GM10847 (cell line): ENCODE measurements around the gene KCTD20.

Experiments
- POLR2A ChIP-seq: IDR thresholded peaks from 2 replicates; pipeline ENCODE4 v1.6.1; 2011; ENCODE audit not compliant: insufficient read length; ENCODE audit errors: extremely low read depth

The KCTD20 gene

DNA sequence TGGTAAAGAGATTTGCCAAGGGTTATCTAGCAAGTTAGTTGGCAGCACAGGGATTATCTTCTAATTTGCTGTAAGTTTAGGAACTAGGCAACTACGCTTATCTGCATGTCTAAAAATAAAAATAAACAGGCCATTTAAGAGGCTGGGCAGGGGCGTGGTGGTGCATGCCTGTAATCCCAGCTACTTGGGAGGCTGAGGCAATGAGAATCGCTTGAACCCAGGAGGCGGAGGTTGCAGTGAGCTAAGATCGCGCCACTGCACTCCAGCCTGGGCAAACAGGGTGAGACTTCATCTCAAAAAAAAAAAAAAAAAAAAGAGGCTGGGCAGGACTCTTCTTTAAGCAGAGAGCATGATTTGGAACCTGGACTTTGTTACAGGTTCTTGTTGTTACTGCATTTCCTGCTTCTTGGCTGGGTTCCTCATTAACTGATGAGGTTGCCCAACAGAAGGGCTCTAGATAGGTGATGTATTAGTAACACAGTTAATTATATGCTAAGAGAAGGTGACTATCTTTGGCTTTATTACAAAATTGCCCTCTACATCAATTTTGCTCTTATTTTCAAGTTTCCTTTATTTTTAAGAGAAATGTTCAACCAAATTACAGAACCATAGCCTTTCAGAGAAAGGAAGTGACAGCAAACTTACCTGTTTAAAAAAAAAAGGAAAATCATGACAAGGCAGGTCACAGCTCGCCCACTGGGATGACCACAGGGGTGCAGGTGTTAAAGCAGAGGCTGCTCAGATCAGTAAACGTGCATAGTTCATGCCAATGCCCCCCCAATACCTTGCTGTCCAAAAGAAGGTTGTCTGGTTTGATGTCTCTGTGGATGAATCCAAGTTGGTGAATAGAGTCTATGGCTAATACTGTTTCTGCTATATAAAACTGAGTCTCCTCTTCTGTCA, 72.0 kb downstream of the KCTD20 start:
- no peak for TF ChIP-seq POLR2A

DNA sequence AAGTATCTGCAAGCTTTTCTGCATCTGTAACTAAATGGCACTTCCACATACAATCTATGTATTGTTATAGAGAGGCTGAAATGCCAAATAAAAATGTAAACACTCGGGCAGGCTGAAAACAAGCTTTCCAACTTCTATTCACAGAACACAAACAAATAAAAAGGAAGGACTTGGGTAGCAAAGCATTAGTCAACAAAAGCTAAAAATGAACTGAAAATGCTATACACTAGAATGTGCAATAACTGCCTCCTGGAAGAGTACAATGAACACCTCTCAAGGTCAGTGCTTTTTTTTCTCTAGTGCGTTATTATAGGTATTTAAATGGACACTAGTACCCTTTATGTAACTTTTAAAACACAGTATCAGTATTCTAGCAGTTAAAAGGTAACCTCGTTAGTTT, 73.0 kb downstream of the KCTD20 start:
- TF ChIP-seq POLR2A: no peak

DNA sequence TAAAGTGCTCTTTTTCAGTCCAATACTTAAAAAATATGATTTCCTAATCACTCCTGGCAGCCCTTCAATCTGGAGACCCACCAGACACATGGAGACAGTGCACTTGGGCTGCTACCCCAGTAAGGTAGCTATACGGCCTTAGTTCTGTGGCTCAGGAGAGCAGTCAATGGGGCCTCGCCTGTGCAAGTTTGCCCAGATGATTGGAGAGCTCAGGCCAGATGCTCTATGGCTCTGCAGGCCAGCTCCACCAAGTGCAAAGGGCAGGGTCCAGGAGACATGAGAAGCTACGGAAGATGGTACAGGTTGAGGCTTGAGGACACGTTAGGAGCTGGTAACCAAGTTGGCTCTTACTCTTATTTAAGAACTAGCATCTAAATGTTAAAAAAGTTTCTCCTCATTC, 73.8 kb downstream of the KCTD20 start:
- no peak for TF ChIP-seq POLR2A

DNA sequence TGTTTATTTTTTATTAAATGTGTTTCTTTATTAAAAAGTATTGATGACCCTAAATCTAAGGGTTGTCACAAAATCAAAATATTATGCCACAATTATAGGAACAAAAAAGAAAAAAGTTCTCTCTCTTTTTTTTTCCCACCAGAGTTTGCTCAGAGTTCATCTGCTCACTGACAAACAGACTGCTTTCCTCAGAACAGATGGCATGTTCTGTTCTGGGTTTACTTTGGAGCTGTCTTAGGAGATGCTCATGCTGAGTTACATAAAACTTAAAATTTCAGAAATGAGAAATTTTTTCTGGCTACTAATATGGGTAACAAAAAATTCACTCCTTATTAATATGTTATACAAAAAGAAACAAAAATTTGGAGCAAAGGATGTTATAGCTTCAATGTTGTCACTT, 74.2 kb downstream of the KCTD20 start:
- TF ChIP-seq POLR2A: no peak

DNA sequence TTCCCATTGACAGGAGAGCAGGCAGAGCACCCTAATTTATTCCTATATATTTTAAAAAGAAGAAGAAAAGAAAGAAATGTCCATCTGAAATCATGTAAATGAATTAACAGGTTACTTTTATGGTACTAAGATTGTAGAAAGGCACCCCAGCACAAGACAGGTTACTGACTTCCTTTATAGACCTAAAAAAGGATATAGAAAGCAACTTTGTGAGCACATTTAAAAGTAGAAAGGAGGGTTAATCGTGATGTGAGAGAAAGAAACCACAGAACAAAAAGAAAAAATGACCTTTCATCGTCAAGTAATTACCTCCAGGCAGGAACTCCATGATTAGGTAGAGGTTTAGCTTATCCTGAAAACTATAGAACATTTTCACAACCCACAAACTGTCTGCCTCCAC, 74.6 kb downstream of the KCTD20 start:
- no peak for TF ChIP-seq POLR2A

DNA sequence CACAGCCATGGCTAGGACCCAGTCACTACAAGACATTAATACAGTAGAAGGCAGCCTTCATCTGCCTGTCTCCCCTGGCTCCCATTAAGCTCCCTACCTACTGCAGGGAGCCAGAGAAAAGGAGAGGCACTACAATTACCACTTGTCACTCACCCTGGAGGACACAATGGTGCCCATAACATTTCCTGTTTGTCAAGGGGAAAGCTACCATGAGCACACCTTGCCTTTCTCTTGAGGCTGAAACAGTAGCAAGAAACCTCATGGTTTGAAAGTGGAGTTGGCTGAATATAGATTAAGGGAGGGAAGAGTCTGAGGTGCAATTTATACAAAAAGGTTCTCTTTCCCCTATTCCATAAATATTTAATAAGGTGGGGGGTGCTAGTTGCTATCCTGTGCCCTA, 76.6 kb downstream of the KCTD20 start:
- TF ChIP-seq POLR2A: no peak

DNA sequence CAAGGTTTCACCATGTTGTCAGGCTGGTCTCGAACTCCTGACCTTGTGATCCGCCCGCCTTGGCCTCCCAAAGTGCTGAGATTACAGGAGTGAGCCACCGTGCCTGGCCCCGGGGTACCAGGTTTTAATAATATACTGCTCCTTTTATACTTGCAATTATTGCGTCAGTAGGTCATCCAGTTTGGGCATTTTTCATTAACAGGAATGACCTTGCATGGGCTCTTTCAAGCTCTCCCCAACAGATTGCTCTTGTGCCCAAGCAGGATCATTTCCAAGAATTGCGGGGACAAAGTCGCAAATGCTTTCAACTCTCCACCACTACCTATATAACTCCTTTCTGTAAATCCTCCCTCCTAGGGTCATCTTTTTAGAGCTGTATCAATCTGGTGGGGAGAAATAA, 80.7 kb downstream of the KCTD20 start:
- TF ChIP-seq POLR2A: no peak

DNA sequence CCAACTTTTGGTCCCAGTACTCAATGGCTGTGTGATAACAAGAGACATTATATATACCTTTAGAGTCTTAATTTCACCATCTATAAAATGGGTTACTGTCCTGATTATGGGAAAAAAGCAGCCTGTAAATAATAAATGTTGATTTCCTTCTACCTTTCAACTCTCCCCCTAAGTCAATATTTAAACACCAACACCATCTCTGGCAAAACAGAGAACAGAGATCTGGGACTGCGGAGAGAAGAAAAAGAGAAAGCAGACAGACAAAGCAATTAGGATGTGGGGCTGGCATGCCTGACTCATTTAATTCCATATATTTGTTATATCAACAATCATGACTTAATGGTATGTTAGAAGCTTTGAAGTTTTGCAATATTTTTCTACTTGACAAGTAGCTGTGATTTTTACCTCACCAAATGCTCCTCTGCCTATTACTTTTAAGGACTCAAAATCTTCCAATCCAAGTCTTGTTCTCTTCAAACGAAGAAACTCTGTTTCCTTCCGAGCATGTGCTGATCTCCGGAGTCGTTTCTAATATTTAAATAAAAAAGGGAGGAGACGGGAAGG, 81.2 kb downstream of the KCTD20 start:
- no peak for TF ChIP-seq POLR2A

DNA sequence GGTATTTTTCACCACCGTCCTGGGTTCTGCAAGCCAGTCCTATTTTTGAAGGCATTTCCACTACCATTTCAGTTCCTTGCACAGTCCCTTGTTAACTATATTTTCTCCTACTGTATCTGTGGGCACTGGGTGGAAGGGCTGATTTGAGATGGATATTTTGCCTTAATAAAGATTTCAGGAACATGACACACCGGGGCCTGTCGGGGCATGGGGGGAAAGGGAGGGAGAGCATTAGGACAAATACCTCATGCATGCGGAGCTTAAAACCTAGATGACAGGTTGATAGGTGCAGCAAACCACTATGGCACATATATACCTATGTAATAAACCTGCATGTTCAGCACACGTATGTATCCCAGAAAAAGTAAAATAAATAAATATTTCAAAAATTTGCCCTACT, 82.1 kb downstream of the KCTD20 start:
- no peak for TF ChIP-seq POLR2A

DNA sequence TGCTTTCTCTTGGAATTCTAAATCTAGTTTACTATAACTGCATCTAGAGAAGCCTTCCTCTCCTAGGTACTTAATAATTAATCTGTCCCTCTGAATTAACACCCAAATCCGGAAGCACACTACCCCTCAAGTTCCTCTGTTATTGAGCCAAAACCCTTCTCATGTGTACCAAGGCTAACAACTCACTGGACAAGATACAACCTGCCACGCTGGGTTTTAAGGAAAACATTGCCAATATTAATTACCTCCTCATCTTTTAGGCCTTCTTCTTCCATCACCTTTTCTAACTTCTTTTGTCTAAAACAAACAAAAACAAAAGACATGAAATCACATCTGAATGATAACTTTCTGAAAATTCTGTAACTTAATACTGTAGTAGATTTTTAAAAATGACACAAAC, 82.5 kb downstream of the KCTD20 start:
- no peak for TF ChIP-seq POLR2A

DNA sequence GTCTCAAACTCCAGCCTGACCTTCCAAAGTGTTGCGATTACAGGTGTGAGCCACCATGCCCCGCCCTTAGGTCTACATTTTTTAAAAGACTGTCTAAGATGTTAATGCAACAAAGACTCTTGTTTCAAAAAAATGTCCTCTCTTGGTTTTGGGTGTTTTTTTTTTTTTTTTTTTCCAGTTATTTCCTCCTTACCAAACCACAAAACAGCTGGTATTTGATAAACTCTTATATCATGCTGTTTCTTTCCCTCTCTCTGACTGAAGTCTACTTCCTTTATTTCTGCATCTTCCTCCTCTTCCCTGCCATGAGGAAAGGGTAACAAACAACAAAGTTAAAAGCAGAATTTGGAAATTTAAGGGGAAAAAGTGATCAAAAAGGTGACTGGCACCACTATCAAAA, 83.3 kb downstream of the KCTD20 start:
- TF ChIP-seq POLR2A: no peak

DNA sequence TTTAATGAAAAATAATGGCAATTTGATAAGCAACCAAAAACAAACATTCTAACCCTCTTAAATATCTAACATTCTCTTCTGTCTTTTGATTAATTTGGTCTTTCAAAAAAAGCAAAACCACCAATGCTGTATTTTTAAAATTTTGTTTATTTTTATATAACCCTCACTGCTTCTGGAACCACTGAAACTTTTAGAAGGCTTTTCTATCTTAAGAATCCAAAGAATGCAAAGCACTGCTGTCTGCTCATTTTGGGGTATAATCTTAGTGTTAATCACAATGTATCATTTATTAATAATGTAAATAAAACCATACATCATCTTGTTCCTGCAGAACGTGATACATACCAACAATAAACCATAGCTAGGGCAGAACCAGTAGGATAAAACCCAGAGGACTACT, 90.5 kb downstream of the KCTD20 start:
- no peak for TF ChIP-seq POLR2A

DNA sequence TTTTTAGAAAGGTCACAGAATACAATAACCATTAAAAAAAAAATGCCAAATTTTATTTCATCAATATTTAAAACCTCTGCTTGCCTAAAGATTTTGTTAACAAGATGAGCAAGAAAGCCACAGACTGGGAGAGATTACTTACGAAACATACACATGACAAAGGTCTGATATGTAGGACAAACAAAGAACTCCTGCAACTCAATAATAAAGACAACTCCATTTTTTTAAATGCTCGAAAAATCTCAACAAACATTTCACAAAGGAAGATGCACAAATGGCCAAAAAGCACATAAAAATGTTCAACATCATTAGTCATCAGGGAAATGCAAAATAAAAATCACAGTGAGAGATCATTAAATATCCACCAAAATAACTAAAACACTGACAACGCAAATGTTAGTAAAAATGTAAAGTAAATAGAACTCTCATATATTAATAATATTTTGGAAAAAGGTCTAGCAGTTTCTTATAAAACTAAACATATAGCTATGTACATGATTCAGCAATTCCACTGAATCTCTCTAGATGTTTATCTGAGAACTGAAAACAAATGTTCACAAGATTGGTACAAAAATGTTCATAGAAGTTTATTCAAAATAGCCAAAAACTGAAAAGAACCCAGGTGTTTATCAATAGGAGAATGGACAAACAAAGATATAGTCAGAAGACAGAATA, 94.2 kb downstream of the KCTD20 start:
- no peak for TF ChIP-seq POLR2A

DNA sequence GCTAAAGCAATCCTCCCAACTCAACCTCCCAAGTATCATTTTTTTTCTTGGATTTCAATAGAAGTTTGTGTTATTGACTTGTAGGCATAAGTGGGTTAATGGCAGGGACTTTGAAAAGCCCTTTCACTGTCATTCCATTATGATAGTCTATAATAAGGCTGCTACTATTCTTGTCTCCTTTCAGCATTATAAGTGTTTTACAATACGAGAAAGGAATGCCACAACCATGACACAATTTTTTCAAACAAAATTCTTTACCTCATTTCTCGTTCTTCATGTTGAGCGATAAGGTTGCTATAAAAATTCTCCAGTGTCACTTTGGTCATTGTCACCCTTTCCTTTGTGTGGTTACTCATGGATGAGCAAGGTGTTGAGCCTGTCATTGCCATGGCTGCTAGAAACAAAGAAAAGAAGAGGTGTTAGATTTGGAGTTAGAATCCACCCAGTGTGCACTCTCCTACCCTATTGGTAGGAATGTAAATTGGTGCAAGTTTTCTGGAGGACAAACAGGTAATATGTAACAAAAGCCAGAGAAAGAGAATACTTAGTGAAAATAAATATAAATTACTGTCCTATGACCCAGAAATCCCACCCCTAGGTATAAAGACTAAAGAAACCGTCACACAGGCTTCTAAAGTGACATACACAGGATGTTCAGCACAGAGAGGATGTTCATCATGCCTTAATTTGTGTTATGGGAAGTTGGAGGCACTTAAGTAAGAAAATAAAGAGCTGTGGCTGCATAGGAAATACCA, 97.2 kb downstream of the KCTD20 start:
- no peak for TF ChIP-seq POLR2A
